Memory B cell (primary cell): ENCODE measurements around the gene LIN37.

Experiments used
- ATAC-seq: fragments of 150-1000 bp; cut with Tn5 transposase; 2 replicates; pipeline ENCODE4 v1.10.0; 2021; ENCODE audit warnings: low read depth, mild to moderate bottlenecking, moderate library complexity
- DNase-seq, 2 donors: peaks; one replicate each; pipeline ENCODE4 v3.0.0; 2022; ENCODE audit warnings: low spot score in 2 of 2
- H3K27ac Mint-ChIP-seq: one replicate; pipeline ENCODE4 v1.8.0; 2022; ENCODE audit warnings: mild to moderate bottlenecking, moderate library complexity, mixed read lengths
- H3K27me3 Mint-ChIP-seq: one replicate; pipeline ENCODE4 v1.8.0; 2022; ENCODE audit warnings: mixed read lengths
- H3K36me3 Mint-ChIP-seq: one replicate; pipeline ENCODE4 v1.8.0; 2022; ENCODE audit warnings: mild to moderate bottlenecking, mixed read lengths
- H3K4me1 Mint-ChIP-seq: one replicate; pipeline ENCODE4 v1.8.0; 2022; ENCODE audit warnings: mixed read lengths
- H3K4me3 Mint-ChIP-seq: one replicate; pipeline ENCODE4 v1.8.0; 2022; ENCODE audit warnings: mild to moderate bottlenecking, moderate library complexity, mixed read lengths
- H3K9me3 Mint-ChIP-seq: one replicate; pipeline ENCODE4 v1.8.0; 2022; ENCODE audit warnings: mixed read lengths

LIN37 gene

DNA sequence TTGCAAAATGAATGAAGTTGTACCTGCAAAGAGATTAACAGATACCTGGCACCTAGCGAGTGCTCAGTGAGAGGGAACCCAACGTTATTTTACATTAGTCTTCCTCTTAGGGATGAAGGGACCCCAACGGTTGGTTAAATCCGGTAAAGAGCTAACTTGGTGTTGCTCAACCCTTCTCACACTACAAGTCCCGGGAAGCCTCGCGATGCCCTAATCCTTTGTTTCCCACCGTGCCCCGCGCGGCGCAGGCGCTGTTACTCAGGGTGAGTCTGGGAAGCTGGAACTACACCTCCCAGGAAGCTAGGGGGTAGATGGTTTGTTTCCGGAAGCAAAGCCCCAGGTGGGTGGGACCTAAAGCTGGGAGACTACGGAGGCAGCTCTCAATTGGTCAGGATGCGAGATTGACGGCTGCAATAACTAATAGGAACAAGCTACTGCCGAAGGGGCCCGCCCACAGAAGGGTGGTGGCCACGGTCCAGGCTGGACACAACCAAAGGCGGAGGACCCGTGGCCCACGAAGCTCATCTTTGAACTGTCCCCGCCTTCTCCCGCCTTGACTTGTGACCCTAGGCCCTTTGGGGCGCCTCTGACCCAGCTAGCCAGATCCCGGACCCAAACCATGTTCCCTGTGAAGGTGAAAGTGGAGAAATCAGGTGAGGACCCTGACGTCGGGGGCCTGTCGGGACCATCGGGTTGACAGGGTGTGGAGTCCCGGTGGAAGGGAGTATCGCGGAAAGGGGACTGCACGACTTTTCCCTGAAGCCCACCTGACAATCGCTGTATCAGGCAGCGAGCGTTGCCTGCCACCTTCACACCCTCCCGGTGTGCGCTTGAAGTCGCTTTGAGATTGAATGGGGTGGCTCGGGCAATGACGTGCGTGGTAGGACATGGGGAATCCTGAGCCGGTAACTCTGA is at the start of gene LIN37:
Gene LIN37, plus strand, starts transcription at position 471 of the 915 bp plus-strand sequence. Its CDS starts 149 bp downstream, at position 620.
- Mint-ChIP-seq H3K4me1 (peaks cover 23% of the 10 kb centered on the region), H3K36me3 (peaks cover 6% of the 10 kb centered on the region)
- DNase-seq: peak; percentile 97

GRCh38 chr19:35702223-35703012 is 46.0 kb upstream of the LIN37 start:
- peak; percentile 80 to 89 for DNase-seq
- Mint-ChIP-seq H3K27me3 (no peaks in the 10 kb centered on the region), H3K27ac (peak overlapping the region; percentile 92), H3K4me1 (peaks cover 3% of the 10 kb centered on the region), H3K9me3 (no peaks in the 10 kb centered on the region), H3K36me3 (no peaks in the 10 kb centered on the region), H3K4me3 (peak overlapping the region; percentile 99)
- peak; percentile 97 for ATAC-seq

More for the DNA sequence above, at the start of gene LIN37:
- peak within 1 kb of the TSS; percentile 96 for H3K4me3 Mint-ChIP-seq
- peak; percentile 68 for ATAC-seq
- no peaks in the 10 kb centered on the region for H3K9me3 Mint-ChIP-seq
- H3K27ac Mint-ChIP-seq: peak within 1 kb of the TSS; percentile 90
- H3K27me3 Mint-ChIP-seq: no peaks in the 10 kb centered on the region

- Mint-ChIP-seq H3K4me3 (peak overlapping the region; percentile 99), H3K4me1 (peaks cover 3% of the 10 kb centered on the region), H3K27ac (no peak overlapping the region), H3K9me3 (no peaks in the 10 kb centered on the region), H3K27me3 (no peaks in the 10 kb centered on the region), H3K36me3 (no peaks in the 10 kb centered on the region)
- no peak for ATAC-seq
- no peak for DNase-seq
These were observed 45.0 kb upstream of the LIN37 start for GRCh38 chr19:35703343-35703742.

DNA sequence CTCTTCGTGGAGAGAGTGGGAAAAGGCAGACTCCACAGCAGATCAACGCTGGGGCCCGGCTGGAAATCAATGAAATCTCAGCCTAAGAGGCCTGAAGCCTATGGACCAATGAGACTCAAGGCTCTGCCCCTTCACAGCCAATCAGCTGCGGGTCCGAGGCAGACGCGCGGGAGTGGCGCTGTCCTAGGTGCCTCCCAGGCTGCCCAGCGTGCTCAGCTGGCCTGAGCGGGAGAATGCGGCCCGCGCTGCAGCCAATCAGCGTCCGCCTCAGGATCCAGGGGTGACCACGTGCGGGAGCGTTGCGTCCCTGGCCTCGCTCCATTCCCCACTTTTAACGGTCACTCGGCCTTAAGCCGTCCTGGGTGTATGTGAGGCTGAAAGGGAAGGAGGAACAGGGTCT is 44.2 kb upstream of the LIN37 start, which contains the start of gene ZBTB32:
Gene ZBTB32, plus strand, starts transcription at position 341 of the 400 bp plus-strand sequence. CDS start 10,069 bp downstream, outside the sequence.
- DNase-seq (no peak), ATAC-seq (no peak)
- H3K36me3 Mint-ChIP-seq: no peaks in the 10 kb centered on the region
- H3K4me3 Mint-ChIP-seq: no peak within 1 kb of the TSS
- no peaks in the 10 kb centered on the region for H3K9me3 Mint-ChIP-seq
- H3K4me1 Mint-ChIP-seq: peaks cover 3% of the 10 kb centered on the region
- no peak within 1 kb of the TSS for H3K27ac Mint-ChIP-seq
- H3K27me3 Mint-ChIP-seq: no peaks in the 10 kb centered on the region

DNA sequence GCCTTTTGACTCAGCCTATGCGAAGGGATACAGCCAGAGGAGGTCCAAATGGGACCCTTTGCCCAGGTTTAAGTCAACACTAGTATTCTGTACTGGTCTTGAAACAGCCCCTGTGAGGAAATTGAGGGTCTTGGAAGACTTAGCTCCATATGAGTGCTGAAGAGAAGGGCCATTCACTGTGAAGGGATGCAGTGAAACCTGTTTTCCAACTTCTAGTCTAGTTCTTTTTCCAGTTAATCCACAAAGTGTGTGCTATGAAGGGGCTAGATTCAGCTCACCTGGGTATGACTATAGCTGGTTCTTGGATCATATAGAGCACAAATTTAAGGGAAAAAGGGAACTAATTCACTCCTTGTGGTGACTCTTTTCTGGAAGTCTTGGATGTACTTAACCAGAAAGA is 40.0 kb upstream of the LIN37 start:
- Mint-ChIP-seq H3K27me3 (no peaks in the 10 kb centered on the region), H3K4me1 (peaks cover 17% of the 10 kb centered on the region), H3K36me3 (no peaks in the 10 kb centered on the region), H3K4me3 (no peak overlapping the region), H3K9me3 (no peaks in the 10 kb centered on the region), H3K27ac (no peak overlapping the region)
- DNase-seq (no peak), ATAC-seq (no peak)

DNA sequence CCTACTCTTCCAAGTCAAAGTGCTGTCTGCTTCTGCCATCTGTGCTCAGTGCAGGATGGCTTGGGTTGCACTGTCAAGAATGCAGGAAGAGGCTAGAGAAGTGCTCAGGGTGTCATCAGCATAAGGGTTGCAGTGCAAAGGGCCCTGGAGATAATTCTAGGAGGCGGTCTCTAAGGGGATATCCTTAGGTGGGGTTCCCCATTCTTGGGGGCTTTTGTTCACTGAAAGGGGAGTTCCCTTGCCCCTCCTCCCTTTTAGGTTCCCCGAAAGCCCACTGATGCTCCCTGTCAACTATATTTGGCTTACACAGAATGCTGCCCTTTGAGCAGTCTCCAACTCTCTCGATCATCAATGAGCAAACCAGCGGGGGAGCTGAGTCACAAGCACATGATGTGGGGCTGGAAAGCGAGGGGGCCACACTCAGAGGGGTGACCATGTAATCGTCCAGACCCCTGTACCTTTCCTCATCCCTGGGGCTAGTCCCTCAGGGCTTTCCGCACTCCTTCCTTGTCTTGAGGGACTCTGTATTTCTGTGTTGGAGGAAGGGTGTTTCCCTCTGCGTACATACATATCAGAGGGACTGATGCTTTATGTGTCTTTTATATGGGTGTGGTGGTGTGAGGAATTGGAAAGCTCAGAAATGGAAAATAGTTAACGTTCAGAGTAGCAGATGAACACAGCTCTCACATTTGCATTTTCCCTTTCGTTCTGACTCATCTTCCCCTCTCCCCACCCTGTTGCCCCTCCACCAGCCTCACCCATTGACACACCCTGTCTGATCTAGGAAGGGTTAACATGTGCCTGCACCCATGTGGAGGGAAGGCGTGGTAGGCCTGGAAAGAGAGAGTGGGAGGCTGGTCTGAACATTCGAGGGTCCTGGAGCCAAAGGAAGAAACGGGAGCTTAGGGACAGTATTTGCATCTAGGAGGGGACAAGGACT is 37.3 kb upstream of the LIN37 start:
- Mint-ChIP-seq H3K4me3 (peak overlapping the region; percentile 70), H3K4me1 (peaks cover 34% of the 10 kb centered on the region), H3K27me3 (no peaks in the 10 kb centered on the region), H3K27ac (peak overlapping the region; percentile 99), H3K9me3 (no peaks in the 10 kb centered on the region), H3K36me3 (no peaks in the 10 kb centered on the region)
- DNase-seq: peak in 1 of 2 donors; percentile 59
- ATAC-seq: peak; percentile 47

GRCh38 chr19:35712567-35713505 is 35.5 kb upstream of the LIN37 start:
- Mint-ChIP-seq H3K36me3 (peaks cover 2% of the 10 kb centered on the region), H3K9me3 (no peaks in the 10 kb centered on the region), H3K27me3 (no peaks in the 10 kb centered on the region), H3K4me3 (peak overlapping the region; percentile 92), H3K27ac (peak overlapping the region; percentile 99), H3K4me1 (peaks cover 40% of the 10 kb centered on the region)
- DNase-seq: peak in 1 of 2 donors; percentile 54
- peak; percentile 16 for ATAC-seq

- no peaks in the 10 kb centered on the region for H3K9me3 Mint-ChIP-seq
- DNase-seq (no peak), ATAC-seq (no peak)
- peak overlapping the region; percentile 99 for H3K27ac Mint-ChIP-seq
- H3K4me1 Mint-ChIP-seq: peaks cover 40% of the 10 kb centered on the region
- peak overlapping the region; percentile 92 for H3K4me3 Mint-ChIP-seq
- H3K36me3 Mint-ChIP-seq: peaks cover 2% of the 10 kb centered on the region
- H3K27me3 Mint-ChIP-seq: no peaks in the 10 kb centered on the region
These were observed 34.9 kb upstream of the LIN37 start for GRCh38 chr19:35713506-35713850.

- DNase-seq (no peak), ATAC-seq (no peak)
- Mint-ChIP-seq H3K4me3 (peak overlapping the region; percentile 92), H3K27ac (peak overlapping the region; percentile 99), H3K4me1 (peaks cover 40% of the 10 kb centered on the region), H3K36me3 (peaks cover 2% of the 10 kb centered on the region), H3K9me3 (no peaks in the 10 kb centered on the region), H3K27me3 (no peaks in the 10 kb centered on the region)
These were observed 34.4 kb upstream of the LIN37 start for GRCh38 chr19:35713904-35714495.

DNA sequence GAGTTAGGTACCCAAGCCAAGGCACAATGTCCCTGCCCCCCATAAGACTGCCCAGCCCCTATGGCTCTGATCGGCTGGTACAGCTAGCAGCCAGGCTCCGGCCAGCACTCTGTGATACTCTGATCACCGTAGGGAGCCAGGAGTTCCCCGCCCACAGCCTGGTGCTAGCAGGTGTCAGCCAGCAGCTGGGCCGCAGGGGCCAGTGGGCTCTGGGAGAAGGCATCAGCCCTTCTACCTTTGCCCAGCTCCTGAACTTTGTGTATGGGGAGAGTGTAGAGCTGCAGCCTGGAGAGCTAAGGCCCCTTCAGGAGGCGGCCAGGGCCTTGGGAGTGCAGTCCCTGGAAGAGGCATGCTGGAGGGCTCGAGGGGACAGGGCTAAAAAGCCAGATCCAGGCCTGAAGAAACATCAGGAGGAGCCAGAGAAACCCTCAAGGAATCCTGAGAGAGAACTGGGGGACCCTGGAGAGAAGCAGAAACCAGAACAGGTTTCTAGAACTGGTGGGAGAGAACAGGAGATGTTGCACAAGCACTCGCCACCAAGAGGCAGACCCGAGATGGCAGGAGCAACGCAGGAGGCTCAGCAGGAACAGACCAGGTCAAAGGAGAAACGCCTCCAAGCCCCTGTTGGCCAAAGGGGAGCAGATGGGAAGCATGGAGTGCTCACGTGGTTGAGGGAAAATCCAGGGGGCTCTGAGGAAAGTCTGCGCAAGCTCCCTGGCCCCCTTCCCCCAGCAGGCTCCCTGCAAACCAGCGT is 33.6 kb upstream of the LIN37 start:
- Mint-ChIP-seq H3K27ac (peak overlapping the region; percentile 99), H3K4me3 (peak overlapping the region; percentile 92), H3K36me3 (peaks cover 2% of the 10 kb centered on the region), H3K4me1 (peaks cover 48% of the 10 kb centered on the region), H3K27me3 (no peaks in the 10 kb centered on the region), H3K9me3 (no peaks in the 10 kb centered on the region)
- no peak for ATAC-seq
- DNase-seq: no peak

DNA sequence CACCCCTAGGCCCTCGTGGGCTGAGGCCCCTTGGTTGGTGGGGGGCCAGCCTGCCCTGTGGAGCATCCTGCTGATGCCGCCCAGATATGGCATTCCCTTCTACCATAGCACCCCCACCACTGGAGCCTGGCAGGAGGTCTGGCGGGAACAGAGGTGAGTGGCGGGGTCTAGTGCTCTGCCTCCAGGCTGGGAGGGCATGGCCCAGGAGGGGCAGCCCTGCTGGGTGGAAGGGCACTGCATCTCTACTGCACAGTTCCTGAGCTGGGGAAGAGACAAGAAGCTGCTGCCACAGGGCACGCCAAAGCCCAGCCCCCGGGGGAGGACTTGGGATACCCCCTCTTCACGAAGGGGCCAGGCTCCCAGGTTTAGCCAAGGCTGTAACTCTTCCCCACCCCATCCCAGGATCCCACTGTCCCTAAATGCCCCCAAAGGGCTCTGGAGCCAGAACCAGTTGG is 33.0 kb upstream of the LIN37 start:
- Mint-ChIP-seq H3K4me3 (peak overlapping the region; percentile 92), H3K9me3 (no peaks in the 10 kb centered on the region), H3K27me3 (no peaks in the 10 kb centered on the region), H3K36me3 (peaks cover 4% of the 10 kb centered on the region), H3K4me1 (peaks cover 50% of the 10 kb centered on the region), H3K27ac (peak overlapping the region; percentile 94)
- ATAC-seq (no peak), DNase-seq (no peak)
